Activated T-cell treated with anti-CD3 and anti-CD28 coated beads for 48 hours (primary cell): ENCODE data around the gene RBBP5.

Experiments used
- DNase-seq: peaks from one replicate; pipeline ENCODE4 v3.0.0-alpha.2; 2020; ENCODE audit warnings: low read depth

The RBBP5 gene

DNA sequence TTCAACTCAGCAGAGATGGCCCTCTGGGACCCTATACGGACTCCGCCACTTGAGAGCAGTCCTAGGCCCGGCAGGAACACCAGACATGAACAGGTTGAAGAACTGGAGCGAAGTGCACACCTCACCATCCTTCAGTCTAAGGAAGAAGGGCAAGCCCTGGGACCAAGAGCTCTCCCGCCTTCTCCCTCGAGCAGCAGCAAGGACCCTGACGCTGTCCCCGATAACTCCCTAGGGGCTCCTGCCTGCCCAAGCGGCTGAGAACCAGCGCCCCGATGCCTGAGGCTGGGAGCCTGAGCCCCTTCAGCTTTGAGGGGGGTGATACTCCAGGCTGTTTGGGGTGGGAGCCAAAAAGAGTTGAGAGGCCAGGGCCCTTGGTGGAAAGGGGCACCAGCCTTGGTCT, 47.7 kb downstream of the RBBP5 start:
- no peak for DNase-seq

DNA sequence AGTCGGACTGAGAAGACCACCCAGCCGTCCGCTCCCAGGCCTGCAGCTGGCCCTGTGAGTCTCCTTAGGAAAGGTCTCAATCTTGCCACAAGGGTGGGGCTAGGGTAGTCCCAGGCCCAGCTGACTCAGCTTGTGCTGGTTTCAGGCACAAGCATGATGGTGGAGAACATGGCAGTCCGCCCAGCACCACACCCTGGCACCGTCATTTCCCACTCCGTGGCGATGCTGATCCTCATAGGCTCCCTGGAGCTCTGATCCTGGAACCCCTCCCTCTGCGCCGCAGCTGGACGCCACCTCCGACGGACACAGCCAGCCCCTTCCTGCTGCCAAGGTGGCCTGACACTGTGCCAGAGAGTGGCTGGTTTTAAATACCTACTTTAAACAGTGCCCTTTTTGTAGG, 48.3 kb downstream of the RBBP5 start:
- no peak for DNase-seq

DNA sequence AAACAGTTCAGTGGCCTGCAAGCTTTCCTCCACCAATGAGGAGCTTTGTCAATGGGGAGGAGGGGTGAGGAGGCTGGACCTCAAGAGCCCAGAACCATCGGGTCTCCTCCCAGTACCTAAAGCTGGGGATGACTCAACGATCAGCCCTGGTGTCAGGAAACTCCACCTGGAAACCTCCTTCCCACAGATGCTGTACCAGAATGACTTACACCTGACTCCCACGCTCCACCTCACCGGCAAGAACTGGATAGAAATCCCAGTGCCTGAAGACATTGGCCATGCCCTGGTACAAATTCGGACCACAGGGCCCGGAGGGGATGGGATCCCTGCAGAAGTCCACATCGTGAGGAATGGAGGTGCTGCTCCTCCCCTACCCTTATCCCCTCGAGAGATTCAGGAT, 48.9 kb downstream of the RBBP5 start:
- DNase-seq, result no peak

DNA sequence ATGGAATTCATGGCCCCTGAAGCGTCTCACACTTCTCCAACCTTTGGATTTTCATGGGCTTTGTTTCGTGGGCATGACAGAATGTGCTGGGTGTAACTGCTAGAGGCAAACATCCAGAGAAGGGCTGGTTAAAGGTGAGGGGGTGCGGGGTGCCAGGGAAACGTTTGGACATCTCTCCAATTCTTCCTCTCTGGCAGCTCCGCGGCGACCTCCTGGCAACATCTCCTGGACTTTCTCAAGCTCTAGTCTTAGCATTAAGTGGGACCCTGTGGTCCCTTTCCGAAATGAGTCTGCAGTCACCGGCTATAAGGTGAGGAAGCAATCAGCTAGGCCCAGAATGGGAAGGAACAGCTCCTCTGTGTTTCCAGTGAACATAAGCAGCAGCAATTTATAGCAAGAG, 49.5 kb downstream of the RBBP5 start:
- no peak for DNase-seq

DNA sequence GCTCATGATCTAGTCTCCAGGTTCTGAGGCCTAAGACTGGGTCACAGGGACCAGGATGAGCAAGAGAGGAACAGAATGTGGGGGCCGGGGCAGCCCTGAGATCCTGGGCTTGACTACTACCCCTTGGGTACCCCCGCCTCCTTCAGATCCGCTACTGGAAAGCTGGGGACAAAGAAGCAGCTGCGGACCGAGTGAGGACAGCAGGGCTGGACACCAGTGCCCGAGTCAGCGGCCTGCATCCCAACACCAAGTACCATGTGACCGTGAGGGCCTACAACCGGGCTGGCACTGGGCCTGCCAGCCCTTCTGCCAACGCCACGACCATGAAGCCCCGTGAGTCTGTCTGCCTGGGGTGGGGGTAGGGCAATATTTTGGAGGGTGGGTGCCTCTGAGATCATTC, 50.0 kb downstream of the RBBP5 start:
- no peak for DNase-seq

DNA sequence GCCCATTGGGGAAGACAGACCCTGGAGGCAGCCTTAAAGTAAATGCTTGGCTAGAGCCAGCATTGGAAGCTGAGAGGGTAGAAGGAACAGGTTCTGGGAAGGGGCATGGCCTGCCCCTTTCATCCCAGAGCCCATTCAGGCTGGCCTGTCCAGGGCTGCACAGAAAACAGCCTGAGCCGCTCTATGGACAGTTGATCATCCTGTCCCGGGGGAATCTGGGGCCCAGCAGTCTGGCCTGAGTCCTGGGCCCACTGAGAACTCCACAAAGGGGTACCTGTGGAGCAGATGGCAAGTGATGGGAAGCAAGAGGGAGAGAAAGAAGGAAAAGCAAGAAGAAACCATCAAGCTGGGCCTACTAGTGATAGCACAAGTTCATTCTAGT, 50.8 kb downstream of the RBBP5 start:
- DNase-seq, result no peak

DNA sequence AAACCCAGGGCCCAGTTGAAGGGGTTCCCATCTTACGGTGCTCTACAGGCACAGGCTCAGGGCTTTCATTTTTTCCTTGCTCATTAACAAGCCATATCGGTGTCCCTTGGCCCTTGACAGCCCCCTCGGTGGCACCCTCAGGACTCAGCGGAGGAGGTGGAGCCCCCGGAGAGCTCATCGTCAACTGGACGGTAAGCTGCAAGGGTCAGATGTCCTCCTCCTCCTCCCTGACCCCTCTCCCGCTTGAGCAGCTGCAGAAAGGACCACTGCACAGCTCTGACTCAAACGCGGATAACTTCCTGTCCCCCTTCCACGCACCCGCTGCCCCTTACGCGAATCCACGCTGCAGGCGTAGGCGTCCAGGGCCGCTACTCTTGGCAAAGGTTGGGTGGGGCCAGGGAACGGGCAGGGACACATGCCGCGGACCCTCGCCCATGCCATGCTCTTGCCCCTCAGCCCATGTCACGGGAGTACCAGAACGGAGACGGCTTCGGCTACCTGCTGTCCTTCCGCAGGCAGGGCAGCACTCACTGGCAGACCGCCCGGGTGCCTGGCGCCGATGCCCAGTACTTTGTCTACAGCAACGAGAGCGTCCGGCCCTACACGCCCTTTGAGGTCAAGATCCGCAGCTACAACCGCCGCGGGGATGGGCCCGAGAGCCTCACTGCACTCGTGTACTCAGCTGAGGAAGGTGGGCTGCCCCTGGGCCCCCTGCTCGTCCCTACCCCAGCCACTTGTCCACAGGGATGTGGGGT, 52.2 kb downstream of the RBBP5 start:
- no peak for DNase-seq

DNA sequence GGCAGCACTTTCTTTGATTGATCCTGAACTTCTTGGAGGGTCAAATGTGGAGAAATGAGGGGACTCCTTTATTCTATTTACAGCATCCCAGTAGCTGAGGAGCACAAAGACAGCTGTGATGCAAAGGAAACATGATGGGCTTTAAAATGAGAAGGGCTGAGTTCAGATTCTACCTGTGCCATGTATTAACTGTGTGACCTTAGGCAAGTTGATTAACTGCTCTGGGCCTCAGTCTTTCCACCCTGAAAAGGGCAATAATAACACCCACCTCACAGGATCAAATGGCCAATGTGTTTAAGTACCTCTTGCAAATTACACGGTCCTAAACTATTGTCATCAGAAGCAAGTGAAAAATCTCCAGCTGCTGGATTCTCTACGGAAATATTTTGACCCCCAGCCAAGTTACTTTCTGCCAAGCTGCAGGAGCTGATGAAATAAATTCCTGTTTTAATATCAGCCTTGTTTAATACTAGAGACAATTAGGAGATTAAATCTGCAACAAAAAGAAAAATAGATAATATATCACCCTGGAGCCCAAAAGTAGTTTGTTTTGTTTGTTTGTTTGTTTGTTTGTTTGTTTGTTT, 53.2 kb downstream of the RBBP5 start:
- no peak for DNase-seq

DNA sequence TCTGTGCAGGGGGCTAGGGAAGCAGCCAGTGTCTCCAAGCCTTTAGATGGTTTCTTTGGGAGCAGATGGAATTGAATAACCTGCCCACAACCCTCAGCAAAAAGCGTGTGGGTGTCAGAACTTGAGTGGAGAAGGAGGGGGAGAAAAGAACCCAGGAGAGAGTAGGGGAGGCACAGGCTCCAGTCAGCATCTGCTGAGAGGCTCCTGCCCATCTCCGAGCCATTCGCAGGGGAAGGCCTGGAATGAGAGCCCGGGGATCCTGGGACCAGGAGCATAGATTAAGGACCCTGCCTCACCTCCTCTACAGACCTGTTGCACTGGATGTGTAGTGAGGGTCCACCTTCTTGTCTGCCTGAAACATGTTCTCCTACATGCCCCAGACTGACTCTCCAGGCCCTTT, 53.8 kb downstream of the RBBP5 start:
- DNase-seq, result no peak

DNA sequence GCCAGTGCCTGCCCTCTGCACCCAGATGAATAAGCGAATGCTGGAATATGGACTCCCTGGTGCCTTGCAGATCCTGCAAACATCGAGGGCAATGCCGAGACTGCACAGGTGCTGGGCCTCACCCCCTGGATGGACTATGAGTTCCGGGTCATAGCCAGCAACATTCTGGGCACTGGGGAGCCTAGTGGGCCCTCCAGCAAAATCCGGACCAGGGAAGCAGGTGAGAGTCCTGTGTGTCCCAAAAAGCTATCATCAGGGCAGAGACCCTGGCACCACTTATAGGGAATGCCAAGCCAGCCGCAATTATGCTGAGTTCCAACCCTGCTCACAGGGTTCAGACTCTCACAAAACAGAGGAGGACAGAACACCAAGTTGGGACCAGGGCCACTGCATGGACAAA, 54.7 kb downstream of the RBBP5 start:
- DNase-seq, result no peak

DNA sequence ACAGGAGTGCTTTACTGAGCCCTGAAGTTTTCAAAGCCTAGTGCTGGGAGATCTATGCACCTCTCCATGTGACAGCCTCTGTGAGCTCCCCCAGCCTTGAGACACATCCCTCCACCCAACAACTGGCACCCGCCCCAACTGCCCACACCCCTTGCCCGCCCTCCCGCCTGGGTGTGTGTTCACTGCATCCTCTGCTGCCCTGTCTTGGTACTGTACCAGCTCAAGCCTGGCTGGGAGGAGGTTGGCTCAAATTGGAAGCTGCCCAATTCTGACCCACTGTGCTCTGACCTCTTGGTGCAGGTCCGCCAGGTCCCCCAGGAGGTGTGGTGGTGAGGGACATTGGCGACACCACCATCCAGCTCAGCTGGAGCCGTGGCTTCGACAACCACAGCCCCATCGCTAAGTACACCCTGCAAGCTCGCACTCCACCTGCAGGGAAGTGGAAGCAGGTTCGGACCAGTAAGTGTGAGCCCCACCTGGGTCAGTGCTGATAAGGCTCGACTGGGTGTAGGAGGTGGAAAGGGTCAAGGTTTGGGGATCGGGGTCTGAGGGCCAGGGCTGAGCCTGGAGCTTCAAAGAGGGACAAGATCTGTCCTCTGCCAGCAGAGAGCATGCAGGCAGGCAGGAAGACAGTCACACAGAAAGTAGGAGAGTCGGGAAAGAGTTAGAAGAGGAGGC, 55.5 kb downstream of the RBBP5 start:
- DNase-seq, result no peak

DNA sequence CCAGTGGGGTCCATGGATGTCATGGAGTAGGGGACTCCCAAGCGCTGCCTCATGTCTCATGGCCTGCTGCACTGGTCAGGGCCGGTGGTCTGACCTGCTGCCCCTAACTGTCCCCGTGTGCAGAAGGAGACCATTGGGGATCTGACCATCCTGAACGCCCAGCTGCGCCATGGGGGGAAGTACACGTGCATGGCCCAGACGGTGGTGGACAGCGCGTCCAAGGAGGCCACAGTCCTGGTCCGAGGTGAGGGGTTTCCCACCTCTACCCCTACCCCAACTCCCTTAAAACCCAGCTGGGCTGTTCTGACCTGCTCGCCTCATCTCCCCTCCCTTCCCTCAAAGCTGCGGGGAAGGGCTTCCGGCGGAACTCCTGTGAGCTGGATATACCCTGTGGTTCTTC, 56.1 kb downstream of the RBBP5 start:
- no peak for DNase-seq

DNA sequence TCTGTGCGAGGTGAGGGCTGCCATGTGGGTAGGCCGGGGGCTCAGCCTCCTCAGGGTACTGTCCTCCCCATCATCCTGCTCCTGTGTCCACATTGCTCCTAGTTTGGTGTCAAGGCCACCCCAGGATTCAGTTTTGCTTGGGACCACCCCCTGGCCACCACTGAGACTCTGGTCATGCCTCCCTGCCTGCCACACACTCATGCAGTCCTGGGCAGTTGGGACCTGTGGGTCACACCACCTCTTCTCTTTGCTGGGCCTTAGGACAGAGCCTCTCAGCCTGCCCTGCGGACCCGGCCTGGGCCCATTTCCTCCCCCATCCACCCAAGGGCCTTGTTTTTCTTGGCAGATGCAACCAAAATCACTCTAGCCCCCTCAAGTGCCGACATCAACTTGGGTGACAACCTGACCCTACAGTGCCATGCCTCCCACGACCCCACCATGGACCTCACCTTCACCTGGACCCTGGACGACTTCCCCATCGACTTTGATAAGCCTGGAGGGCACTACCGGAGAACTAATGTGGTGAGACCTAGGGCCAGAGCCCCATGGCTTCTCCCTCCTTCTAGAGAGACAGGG, 56.9 kb downstream of the RBBP5 start:
- no peak for DNase-seq

DNA sequence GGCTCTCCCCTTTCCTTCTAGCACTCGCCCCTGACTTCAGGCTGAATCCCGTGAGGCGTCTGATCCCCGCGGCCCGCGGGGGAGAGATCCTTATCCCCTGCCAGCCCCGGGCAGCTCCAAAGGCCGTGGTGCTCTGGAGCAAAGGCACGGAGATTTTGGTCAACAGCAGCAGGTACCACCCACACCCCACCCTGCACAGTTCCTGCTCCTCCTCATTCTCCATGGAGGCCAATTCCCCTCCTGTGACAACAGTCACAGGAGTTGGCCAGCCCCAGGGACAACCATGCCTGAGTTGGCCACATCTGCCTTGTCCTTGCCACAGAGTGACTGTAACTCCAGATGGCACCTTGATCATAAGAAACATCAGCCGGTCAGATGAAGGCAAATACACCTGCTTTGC, 57.5 kb downstream of the RBBP5 start:
- no peak for DNase-seq

DNA sequence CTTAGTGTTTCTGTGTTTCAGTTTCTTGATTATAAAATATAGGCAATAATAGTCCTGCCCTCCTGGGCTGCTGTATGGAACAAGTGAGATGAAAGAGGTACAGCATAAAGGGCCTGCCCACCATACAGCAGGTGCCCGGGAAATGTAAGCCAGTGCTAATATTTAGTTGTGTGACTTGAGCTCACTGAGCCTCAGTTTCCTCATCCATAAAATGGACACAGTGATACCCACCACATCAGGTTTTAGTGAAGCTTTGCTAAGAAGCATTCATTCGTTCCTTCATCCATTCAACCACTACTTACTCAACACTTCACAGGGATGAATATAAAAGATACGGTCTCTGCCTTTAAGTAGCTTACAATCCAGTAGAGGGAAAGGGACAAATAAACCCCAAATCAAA, 58.9 kb downstream of the RBBP5 start:
- no peak for DNase-seq

DNA sequence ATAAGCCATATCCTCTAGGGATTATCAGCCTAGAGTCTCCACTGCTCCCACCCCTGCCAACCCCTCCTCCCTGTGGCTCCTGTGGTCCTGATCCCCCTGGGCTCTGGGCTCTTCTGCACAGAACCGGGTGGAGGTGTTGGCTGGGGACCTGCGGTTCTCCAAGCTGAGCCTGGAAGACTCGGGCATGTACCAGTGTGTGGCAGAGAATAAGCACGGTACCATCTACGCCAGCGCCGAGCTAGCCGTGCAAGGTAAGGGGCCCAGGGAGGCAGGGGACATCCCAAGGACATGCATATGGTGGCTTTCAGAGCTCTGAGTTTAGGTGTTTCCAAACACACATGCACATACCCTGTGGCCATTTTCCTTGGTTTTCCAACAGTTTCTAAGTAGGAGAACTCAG, 59.5 kb downstream of the RBBP5 start:
- no peak for DNase-seq

DNA sequence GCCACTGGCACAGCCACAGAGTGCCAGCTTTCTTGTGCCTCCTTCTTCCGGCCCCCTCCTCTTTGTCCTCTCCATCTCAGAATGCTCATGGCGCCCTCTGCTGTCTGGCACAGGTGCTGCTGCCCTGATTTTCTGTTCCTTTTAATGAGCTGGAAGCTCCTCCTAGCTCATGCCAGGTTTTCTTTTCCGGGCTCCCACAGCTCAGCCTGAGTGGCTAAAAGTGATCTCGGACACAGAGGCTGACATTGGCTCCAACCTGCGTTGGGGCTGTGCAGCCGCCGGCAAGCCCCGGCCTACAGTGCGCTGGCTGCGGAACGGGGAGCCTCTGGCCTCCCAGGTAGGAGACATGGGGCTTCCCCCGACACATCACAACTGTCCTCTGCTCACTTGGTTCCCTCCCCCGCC, 60.1 kb downstream of the RBBP5 start:
- DNase-seq, result peak; percentile 60

DNA sequence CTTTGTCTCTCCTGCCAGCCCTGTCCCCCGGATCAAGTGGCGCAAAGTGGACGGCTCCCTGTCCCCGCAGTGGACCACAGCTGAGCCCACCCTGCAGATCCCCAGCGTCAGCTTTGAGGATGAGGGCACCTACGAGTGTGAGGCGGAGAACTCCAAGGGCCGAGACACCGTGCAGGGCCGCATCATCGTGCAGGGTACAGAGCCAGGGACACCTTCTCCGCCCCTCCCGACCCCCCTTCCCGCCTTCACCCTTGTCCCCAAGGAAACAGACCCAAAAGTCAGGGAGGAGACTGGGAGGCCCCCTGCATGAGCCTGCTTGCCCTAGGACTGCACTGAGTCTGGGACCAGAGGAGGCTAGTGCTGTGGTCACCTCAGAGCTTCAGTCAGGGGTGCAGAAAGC, 60.6 kb downstream of the RBBP5 start:
- no peak for DNase-seq

DNA sequence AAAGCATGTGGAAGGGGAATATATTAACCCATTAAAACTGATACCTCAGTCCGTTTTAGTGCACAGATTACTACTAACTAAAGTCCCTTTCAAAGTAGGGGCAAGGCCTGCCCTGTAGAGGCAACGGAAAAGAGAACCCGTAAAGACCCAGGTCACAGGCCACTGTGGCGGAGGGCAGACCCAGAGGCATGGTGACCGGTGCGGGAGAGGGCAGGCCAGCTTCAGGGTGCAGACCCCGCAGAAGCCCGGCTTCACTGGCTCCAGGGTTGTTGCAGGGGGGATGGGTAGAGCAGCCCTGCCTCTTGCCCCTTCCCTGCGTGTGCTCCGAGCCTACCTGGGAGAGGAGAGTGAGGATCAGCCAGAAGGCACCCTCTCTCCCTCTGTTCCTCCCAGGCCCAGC, 61.0 kb downstream of the RBBP5 start:
- no peak for DNase-seq

DNA sequence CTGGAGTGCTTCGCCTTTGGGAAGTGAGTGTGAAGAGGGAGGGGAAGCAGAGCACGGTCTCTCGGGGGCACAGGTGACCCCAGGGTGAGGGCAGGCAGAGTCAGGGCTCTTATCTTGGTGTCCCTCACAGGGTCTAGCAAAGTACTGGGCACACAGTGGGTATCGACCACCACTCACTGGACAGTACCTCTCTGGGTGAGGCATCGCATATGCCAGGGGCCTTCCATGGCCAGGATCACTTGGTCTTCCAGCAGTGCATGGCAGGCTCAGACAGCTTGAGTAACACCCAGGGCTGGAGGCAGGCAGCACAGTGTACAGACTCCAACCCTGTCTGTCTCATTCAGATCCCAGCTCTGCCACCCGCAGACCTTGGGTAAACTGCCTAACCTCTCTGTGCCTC, 62.1 kb downstream of the RBBP5 start:
- DNase-seq, result no peak

DNA sequence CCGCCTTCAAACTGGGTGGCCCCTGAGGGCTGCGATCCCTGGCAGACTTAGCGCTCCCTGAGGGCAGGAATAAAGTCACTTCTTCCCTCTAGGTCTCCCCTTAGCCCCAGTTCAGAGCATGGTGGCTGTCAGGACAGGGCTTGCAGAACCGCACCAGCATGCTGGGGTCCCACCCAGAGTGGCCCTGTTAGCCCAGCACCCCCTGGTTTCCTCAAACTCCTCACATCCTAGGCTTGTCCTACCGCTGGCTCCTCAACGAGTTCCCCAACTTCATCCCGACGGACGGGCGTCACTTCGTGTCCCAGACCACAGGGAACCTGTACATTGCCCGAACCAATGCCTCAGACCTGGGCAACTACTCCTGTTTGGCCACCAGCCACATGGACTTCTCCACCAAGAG, 62.9 kb downstream of the RBBP5 start:
- DNase-seq, result no peak

DNA sequence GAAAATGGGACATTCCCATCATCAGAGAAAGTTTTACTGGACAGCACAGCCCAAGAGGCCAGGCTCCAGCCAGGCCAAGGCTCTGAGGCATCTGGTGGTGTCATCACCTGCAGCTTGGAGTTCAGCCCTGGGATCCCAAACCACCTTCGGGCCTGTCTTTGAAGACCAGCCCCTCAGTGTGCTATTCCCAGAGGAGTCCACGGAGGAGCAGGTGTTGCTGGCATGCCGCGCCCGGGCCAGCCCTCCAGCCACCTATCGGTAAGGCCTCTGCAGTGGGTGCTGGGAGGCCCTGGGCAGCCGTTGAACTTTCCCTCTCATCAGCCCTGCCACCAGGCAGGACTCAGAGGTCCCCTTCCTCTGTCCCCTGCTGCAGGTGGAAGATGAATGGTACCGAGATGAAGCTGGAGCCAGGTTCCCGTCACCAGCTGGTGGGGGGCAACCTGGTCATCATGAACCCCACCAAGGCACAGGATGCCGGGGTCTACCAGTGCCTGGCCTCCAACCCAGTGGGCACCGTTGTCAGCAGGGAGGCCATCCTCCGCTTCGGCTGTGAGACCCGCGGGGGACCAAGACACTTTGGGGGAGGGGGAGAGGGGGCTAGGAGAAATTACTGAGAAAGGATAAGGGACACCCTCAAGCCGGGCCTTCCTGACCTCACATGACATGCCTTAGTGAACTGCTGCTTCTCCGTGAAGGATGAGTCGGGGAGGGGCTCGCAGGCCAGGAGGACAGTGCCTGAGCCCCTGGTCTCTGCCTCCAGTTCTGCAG, 63.8 kb downstream of the RBBP5 start:
- no peak for DNase-seq
